GM10847 (cell line): ENCODE data around the gene BAIAP2L2.

Experiments used
- POLR2A ChIP-seq: IDR thresholded peaks from 2 replicates; pipeline ENCODE4 v1.6.1; 2011; ENCODE audit not compliant: insufficient read length; ENCODE audit errors: extremely low read depth

BAIAP2L2 gene

DNA sequence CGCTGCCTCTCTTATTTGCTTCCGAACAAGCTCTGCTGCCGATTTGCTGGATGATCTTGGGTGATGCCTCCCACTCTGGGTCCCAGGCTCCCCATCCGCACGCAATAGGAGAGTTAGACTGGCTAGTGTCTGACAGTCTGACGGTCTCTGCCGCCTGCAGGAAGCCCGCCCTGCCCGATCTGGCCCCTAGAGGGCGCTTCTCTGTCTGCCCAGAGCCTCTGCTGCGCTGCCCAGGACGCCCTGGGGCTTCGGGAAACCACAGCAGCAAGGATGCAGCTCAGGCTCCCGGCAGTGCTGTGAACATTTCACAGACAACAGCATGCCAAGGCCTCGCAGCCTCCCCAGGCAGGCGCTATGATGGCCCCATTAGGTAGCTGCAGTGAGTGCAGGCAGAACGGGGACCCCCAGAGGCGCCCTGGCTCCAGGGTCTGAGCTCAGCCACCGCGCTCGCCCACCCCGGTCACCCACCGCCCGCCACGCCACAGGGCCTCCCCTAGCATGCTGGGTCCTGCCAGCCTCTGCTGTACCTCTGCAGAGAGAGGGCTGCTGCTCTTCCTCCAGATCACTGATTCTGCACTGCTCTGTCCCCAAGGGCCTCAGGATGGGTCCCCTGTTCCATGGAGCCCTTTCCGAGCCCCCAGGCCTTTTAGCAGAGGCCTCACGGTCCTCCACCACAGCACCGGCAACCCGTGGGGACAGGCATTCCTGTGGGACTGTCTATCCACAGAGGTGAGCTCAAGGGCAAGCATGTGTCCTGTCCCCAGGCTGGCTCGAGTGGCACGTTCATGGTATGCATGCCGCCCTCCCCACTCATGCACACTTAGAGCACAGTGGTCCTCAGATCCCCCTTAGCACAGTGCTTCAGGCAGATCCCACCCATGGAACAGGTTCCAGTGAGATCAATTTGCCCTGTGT, 4.3 kb upstream of the BAIAP2L2 start:
- no peak for TF ChIP-seq POLR2A

DNA sequence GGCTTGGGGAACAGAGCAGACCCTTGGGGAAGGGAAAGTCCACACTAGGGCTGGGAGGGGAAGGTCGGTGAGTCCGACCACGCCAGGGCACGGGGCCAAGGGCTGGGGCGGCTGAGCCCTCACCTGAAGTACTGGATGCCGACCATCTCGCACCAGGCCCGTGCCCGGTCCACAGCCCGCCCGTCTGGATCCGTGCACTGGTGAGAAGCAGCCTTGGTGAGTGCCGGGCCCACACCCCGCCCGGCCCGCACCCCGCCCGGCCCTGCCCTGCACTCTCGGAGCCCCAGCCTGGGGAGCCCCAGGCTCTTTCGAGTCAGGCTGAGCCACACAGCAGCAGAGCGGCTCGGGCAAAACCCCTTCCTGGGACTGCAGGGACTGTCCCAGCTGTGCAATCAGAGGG, 1.9 kb upstream of the BAIAP2L2 start:
- no peak for TF ChIP-seq POLR2A

DNA sequence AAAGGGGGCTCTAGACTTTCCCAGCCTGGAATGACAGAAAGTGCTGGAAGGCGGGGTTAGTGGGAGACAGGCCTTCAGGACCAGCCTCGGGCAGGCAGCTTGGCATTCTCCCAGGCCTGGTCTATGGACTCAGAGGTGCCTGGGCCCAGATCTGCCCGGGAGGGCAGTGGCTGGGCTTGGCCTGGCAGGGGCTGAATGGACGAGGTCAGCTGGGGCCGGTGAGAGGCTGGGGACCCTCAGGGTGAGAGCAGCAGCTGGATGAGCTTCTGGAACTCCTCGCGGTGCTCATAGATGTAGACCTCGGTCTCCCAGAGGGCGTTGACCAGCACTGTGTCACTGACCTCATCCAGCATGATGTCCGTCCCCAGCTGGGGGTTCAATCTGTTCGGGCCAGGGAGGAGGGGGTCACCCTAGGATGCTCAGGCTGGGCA, 1.5 kb upstream of the BAIAP2L2 start:
- TF ChIP-seq POLR2A: no peak

DNA sequence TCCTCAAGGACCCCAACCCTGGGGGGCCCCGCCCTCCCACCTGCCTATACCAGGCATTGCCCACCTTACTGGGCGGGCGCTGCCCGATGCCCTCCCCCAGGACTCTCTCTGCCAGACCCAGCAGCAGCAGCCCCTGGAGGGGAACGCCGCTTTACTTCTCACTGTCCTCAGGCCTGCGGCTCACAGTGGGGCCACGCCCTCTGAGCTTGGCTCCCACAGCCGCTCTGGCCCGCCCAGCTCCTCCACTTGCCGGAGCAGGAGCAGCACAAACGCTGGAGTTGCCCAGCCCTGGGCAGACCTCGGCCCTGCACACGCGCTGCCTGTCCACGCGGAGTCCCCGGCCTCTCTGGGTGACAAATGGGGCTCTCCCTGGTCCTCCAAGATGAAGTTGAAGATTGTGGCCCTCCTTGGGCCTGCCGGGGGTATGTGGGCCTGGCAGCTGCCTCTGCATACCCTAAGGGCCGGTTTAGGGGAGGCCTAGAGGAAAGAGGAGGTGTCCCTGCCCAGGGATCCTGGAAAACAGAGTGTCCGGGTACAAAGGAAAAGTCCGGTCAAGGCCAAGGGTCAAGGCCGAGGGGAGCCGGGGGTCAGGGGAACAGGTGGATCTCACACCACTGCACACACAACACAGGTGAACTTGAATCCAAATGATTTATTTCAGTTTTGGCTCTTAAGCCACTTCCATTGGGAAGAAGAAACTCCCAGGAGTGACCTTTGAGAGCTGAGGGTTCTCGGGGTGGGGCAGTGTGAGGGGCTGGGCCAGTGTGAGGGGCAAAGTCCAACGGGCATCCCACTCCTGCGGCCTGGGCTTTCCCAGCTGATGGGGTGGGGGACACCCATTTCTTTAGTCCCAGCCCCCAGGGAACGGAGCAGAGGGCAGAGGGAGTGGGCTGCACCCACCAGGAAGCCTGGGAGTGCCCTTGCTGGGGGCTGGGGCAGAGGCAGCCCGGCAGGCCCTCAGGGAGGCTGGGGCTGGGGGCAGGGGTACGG, 674 bp upstream of the BAIAP2L2 start:
- no peak for TF ChIP-seq POLR2A

DNA sequence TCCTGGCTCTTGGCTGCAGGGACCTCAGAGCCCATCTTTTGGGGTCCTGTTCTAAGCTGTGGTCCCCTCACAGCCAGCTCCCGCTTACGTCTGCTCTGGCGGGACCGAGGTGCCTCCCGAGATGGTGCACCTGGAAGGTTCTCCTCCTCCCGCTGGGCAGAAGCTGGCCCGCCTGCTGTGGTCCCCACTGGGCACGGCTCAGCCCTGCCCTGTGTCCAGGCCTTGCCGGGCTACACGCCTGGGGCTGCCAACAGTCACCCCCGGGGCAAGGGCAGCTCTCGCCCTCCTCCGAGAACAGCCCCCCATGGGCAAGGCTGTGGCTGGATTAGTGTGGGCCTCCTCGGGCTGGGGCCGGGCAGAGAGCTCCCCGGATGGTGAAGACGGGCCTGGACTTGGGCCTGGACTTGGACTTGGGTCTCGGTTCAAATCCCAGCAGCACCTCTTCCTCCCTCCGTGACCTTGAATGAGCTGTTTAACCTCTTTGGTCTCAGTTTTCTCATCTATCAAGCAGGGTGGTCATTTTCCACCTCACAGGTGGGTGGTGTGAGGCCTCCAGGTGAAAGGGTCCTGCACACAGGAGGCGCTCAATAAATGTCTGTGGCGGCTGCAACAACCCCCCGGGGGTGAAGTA, 998 bp downstream of the BAIAP2L2 start:
- no peak for TF ChIP-seq POLR2A

DNA sequence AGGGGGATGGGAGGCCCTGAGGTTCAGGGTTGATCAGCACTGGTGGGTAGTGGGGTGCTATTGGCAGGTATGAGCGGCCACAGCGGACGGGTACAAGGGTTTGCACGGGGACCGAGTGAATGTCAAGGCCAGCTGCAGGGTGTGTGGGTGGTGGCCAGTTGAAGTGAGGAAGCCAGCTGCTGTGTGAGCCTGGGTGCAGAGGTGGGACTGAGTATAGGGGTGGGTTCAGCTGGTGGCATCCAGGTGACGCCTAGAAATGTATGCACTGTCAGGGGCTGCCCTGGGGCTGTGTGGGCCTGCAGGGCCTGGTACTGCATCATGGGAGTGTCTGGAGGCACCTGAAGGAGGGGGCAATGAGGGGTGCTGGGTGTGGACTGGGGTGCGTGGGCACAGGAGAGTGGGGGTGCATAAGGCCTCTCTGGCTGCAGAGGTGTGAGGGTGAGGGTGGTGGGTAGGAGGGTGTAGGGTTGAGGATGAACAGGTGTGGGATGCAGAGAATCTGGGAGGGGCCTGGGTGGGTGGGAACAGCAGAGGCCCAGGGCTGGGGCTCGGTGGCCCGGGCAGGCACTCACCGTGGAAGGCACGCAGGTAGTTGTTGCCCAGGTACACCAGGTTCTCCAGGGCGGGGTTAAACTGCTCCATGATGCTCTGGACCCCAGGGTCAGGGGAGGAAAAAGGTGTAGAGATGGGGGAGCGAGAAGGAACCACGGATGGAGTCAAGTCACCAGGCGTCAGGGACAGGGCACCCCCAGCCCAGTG, 1.7 kb downstream of the BAIAP2L2 start:
- no peak for TF ChIP-seq POLR2A

DNA sequence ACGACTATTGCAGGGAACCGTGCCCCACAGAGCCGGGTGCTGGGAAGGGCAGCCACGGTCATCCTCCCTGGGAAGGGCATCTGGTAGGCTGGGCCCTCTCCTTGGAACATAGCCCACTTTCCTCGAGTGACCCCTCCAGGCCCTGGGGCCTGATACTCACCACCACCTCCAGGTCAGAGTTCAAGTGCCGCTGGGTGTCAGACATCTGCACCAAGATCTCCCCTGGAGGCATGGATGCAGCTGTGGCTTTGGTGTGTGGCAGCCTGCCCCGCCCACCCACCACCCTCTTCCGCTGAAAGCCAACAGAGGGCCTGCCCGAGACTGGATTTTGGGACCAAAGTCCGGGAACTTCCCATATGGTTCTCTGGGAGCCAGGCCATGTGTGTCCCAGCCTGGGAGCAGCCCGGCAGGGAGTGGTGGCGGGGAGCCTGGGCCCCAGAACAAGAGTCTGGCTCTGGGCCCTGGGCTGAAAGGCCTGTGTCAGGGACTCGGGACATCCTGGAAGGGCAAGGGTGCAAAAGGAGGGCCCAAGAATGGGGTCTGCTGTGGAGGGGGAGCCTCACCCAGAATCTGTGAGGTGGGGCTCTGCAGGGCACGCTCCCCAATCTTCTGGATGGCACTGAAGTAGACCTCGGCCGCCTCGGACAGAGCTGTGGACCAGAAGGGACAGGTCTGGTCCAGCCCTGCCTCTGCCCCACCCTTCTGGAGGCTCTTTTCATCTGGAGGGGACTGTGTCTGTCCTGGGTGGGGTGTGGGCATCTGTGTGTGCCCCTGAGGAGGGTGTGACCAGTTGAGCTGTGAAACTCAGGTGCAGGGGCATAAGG, 2.6 kb downstream of the BAIAP2L2 start:
- no peak for TF ChIP-seq POLR2A

DNA sequence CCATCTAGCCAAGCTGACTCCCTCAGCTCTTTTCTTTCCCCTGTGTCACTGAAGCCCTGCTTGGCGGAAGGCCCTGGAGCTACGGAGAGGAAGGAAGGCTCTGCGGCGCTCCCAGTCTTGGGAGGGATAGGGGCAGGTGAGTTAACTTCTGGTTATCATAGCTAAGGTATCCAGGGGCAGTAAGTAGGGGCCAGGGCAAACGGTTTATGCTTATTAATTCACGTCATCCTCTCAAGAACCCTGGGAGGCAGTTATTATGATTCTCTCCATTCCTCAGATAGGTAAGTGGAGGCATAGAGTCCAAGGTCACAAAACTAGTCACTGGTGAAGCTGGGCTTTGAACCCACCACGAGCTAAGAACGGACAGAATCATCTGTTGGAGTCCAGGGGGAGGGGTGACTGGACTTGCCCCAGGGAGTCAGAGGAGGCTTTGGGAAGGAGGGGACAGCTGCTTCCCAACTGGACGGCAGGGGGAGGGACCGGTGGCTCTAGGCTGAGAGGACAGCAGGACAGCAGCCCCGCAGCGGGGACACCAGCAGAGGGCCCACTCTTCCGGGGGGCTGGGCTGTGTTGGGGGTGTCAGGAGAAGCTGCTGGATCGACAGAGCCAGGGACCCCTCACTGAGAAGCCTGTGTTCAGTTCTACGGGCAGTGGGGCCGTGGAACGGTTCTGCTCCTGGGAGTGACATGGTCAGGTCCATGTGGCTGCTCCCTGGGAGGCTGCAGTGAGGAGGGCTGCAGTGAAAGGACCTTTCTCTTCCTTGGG, 3.5 kb downstream of the BAIAP2L2 start:
- TF ChIP-seq POLR2A: no peak

DNA sequence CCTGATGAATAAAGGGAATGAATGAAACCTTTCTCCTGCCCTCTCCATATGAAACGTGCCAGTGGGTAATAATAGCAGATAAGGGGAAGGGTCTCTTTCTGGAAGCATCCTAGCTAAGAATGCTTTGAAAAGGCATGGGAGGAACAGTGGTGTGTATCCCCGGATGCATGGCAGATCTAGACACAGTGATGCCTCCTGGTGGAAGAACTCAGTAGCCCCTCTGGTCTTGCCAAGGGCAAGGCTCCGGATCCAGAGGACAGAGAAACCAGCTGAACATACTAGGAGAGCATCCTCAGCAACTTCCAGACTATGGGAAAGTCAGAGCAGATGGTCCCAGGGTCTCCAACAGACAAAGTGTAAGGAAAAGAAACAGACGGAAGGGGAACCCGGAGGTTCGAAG, 6.4 kb downstream of the BAIAP2L2 start:
- no peak for TF ChIP-seq POLR2A

DNA sequence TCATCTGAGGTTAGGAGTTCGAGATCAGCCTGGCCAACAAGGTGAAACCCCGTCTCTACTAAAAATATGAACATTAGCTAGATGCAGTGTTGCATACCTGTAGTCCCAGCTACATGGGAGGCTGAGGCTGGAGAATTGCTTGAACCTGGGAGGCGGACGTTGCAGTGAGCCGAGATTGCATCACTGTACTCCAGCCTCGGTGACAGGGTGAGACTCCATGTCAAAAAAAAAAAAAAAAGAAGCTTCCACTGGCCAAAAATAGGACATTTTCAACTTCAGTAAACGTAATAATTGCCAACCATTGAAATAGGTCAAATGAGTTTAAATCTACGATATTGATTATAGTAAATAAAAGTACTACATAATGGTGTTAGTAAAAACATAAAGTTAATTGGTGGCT, 6.8 kb downstream of the BAIAP2L2 start:
- no peak for TF ChIP-seq POLR2A

DNA sequence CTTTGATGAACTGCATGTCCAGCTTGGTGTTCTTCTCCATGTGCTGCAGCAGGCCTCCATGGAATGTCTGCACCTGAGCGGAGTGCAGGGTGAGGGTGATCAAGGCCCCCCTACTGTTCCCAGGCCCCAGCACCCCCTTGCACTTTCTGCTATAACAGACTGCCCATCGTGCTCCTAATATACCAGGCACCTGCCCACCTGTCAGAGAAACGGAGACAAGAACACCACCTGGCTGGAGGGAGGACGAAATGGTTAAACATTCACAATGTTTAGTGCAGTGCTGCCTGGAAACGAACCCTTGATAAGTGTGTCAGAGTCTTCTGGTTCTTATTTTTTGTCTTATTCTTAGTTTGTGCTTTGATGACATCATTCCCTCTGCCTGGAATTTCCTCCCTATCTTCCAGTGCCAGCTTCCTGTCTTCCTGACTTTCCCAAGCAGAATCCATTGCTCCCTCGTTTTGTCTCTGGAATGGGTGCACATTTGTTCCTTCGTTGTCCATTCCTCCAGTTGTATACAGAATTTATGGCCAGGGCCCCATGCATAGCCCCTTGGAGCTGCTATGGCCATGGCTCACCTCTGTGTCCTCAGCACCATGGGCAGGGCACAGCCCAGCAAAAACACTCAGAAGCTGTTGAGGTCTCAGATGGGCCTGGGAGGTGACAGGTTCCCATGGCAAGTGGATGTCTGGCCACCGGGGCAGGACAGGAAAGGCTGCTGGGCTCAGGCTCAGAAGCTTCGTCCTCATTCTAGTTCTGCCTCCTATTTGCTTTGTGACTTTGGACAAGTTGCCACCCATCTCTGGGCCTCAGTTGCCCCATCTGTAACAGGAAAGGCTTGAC, 11.9 kb downstream of the BAIAP2L2 start:
- no peak for TF ChIP-seq POLR2A

DNA sequence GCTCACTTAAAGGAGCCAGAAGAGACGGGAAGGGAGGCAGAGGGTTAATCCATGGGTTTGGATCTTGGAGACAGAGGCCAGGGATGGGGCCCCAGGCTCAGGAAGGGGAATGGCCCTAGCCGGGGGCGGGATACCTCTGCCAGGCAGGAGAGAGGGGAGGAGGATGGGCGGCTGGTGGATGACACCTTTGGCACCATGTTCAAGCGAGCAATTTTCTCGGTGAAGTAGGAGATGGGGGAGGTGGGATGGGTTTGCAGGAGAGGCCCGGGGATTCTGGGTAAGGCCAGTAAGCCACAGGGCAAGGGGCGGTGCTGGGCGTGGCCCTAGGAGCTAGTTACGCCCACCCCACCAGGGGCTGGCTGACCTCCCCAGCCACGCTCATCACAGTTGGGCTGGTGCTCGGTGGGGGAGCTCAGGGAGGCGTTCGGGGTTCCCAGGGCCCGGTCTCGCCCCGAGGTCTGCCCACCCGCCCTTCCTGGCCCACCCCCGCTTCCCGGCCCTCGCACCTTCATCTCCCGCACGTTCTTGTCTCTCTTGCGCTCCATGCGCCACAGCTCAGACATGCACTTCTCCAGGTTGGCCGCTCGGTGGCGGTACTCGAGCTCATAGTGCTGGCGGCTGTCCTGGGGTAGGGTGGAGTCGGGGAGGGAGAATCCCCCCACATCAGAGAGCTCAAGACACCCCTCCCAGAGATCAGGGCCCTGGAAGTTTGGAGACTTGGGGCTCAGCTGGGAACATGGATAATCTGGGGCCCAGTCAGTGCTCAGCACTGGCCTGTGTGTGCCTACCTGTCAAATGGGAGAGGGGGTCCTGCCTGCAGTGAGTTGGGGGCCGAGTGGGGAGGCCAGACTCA, 12.7 kb downstream of the BAIAP2L2 start:
- no peak for TF ChIP-seq POLR2A

DNA sequence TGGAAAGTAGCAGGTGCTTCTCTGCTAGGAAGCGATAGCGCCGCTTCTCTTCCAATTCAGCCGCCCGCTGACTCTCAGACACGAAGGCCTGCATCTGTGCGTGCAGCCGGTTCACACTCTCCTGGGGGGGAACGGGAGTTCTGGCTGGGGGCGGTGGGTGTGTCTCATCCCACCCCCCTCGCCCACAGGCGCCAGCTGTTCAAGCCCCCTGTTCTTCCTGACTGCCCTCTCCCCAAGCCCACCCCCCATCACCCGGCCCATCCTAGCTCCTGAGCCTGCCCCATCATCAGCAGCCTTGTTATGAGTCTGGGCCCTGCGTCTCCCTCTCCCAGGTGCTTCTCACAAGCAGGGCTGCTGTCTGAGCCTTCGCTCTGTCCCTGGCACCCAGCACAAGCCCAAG, 13.4 kb downstream of the BAIAP2L2 start:
- no peak for TF ChIP-seq POLR2A
